Choroid plexus epithelial cell (primary cell): Measurements from ENCODE around the gene VAV1.

ENCODE experiments used
- DNase-seq: peaks from one replicate; pipeline ENCODE4 v3.0.0-alpha.2; 2010; ENCODE audit warnings: low read depth
- H3K4me3 ChIP-seq: 2 replicates; pipeline ENCODE4 v1.5.1; 2011; ENCODE audit warnings: low read depth, mild to moderate bottlenecking, control low read depth, low read length, moderate library complexity
- TF ChIP-seq, protein P1 (sequence below): conservative IDR thresholded peaks from 2 replicates; pipeline ENCODE4 v1.5.1; 2011; ENCODE audit warnings: low read depth, mild to moderate bottlenecking, control low read depth, inconsistent platforms, low read length, moderate library complexity

The VAV1 gene

DNA sequence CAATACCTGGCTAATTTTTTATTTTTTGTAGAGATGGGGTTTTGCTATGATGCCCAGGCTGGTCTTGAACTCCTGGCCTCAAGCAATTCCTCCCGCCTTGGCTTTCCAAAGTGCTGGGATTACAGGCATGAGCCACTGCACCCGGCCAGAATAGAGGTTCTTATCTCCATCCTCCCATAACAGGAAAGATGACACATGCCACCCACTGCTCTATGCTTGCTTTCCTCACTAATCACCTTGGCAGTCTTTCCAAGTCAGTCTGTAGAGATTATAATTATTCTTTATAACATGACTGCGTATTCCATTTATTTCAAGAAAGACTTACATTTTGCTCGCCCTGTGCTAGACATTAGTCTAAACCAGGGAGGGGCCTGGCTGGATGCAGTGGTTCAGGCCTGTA lies 6.7 kb downstream of the VAV1 start:
- no peak overlapping the region for H3K4me3 ChIP-seq
- TF ChIP-seq, protein P1, sequence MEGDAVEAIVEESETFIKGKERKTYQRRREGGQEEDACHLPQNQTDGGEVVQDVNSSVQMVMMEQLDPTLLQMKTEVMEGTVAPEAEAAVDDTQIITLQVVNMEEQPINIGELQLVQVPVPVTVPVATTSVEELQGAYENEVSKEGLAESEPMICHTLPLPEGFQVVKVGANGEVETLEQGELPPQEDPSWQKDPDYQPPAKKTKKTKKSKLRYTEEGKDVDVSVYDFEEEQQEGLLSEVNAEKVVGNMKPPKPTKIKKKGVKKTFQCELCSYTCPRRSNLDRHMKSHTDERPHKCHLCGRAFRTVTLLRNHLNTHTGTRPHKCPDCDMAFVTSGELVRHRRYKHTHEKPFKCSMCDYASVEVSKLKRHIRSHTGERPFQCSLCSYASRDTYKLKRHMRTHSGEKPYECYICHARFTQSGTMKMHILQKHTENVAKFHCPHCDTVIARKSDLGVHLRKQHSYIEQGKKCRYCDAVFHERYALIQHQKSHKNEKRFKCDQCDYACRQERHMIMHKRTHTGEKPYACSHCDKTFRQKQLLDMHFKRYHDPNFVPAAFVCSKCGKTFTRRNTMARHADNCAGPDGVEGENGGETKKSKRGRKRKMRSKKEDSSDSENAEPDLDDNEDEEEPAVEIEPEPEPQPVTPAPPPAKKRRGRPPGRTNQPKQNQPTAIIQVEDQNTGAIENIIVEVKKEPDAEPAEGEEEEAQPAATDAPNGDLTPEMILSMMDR: no peak
- DNase-seq: no peak

DNA sequence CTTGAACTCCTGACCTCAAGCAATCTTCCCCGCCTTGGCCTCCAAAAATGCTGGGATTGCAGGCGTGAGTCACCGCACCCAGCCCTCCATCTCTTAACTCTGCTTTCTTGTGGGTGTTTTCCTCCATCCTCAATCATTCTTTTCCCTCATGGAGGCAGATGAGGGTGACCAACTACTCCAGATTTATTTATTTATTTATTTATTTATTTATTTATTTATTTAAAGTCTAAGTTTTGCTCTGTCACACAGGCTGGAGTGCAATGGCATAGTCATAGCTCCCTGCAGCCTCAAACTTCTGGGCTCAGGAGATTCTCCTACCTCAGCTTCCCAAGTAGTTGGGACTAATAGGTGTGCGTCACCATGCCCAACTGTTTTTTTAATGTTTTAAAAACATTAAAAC lies 14.9 kb downstream of the VAV1 start:
- TF ChIP-seq, protein P1: no peak
- DNase-seq: no peak
- H3K4me3 ChIP-seq: no peak overlapping the region

DNA sequence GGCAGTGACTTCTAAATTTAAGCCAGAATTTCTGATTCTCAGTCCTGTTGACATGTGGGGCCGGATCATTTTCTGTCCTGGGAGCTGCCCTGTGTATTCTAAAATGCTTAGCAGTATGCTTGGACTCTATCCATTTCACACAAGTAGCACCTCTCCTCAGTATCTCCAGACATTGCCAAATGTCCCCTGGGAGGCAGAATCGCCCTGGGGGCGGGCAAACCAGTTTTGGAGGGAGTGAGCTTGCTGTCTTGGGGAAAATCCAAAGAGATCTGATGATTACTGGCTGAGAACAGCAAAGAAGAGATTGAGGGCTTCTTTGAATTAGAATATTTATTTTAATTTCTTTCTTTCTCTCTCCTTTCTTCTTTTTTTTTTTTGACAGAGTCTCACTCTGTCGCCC lies 16.4 kb downstream of the VAV1 start:
- no peak for DNase-seq
- TF ChIP-seq, protein P1: no peak
- H3K4me3 ChIP-seq: no peak overlapping the region

DNA sequence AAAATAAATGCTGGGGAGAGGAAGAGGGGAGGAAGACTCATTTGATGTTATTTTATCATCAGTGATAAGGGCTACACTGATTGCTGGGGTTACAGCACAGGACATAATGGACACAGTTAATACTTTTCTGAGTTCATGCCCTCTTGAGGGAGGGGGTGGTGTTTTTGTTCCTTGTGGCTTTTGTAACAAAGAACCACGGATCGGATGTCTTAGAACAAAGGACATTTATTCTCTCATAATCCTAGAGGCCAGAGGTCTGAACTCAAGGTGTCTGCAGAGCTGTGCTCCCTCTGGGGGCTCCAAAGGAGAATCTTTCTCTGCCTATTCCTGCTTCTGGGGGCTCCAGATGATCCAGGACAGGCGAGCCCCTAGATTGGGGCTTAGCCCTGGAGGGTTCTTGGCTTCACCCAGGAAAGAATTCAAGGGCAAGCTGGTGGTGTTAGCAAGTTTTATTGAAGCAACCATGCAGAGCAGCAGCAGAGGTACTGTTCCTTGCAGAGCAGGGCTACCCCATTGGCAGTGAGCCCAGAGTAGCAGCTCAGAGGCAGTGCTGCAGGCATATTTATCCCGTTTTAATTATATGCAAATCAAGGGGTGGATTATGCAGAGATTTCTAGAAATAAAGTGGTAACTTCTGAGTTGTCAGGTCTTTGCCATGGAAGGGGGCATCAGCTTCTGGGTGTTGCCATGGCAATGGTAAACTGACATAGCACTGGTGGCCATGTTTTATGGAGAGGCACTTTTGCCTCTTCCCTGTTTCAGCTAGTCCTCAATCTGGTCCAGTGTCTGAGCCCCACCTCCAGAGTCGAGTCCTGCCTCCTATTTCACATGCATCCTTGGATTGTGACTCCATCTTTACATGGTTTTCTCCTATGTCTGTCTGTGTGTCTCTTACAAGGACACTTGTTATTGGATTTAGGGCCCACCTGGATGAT lies 18.0 kb downstream of the VAV1 start:
- H3K4me3 ChIP-seq: no peak overlapping the region
- DNase-seq: no peak
- TF ChIP-seq, protein P1: no peak

GRCh38 chr19:6791237-6791636 lies 18.7 kb downstream of the VAV1 start:
- TF ChIP-seq, protein P1: no peak
- no peak overlapping the region for H3K4me3 ChIP-seq
- no peak for DNase-seq

GRCh38 chr19:6793411-6793810 lies 20.9 kb downstream of the VAV1 start:
- no peak for DNase-seq
- H3K4me3 ChIP-seq: no peak overlapping the region
- TF ChIP-seq, protein P1: no peak

GRCh38 chr19:6793973-6794372 lies 21.5 kb downstream of the VAV1 start:
- TF ChIP-seq, protein P1: no peak
- no peak overlapping the region for H3K4me3 ChIP-seq
- DNase-seq: no peak
